HepG2 (cell line): ENCODE measurements around the gene CENPB. TPM values are rescaled to one million over a fixed set of nuclear protein-coding genes. Genes with fewer than 3 reads are reported as not detected.

Experiments
- BCL6 ChIP-seq: IDR thresholded peaks from 2 replicates; pipeline ENCODE4 v1.6.1; 2016; ENCODE audit warnings: missing genetic modification reagents, missing compliant biosample characterization
- FLYWCH1 ChIP-seq: sonication (generic); formaldehyde crosslinking; IDR thresholded peaks from 2 replicates; pipeline ENCODE4 v1.8.1; 2023; ENCODE audit warnings: mild to moderate bottlenecking, missing genetic modification reagents
- FOXJ3 ChIP-seq: sonication (generic); formaldehyde crosslinking; IDR thresholded peaks from 2 replicates; pipeline ENCODE4 v1.4.0; 2020; ENCODE audit warnings: missing genetic modification reagents, mild to moderate bottlenecking, borderline replicate concordance
- FOXK1 ChIP-seq: sonication (generic); formaldehyde crosslinking; IDR thresholded peaks from 2 replicates; pipeline ENCODE4 v1.4.0; 2020; ENCODE audit warnings: low read depth, missing genetic modification reagents, borderline replicate concordance
- POGZ ChIP-seq: sonication (generic); formaldehyde crosslinking; IDR thresholded peaks from 2 replicates; pipeline ENCODE4 v1.4.0; 2020; ENCODE audit warnings: mild to moderate bottlenecking, missing genetic modification reagents
- PTBP1 ChIP-seq: fragments of 200-400 bp; formaldehyde crosslinking; IDR thresholded peaks from 2 replicates; pipeline ENCODE4 v1.6.1; 2018; ENCODE audit warnings: low read length, low read depth; ENCODE audit not compliant: poor library complexity, severe bottlenecking
- RELA ChIP-seq: sonication (generic); formaldehyde crosslinking; IDR thresholded peaks from 2 replicates; pipeline ENCODE4 v1.4.0; 2020; ENCODE audit warnings: missing genetic modification reagents
- SMYD3 ChIP-seq: sonication (generic); formaldehyde crosslinking; IDR thresholded peaks from 2 replicates; pipeline ENCODE4 v1.8.1; 2023; ENCODE audit warnings: mild to moderate bottlenecking, missing genetic modification reagents
- SRF ChIP-seq: IDR thresholded peaks from 2 replicates; pipeline ENCODE4 v1.6.1; 2011; ENCODE audit warnings: mild to moderate bottlenecking, low read depth, low read length, moderate library complexity
- TBP ChIP-seq: sonication (generic); formaldehyde crosslinking; IDR thresholded peaks from 2 replicates; pipeline ENCODE4 v1.5.0; 2020; ENCODE audit warnings: missing genetic modification reagents
- TSC22D2 ChIP-seq: sonication (generic); formaldehyde crosslinking; IDR thresholded peaks from 2 replicates; pipeline ENCODE4 v1.5.1; 2020; ENCODE audit warnings: missing genetic modification reagents, mild to moderate bottlenecking, borderline replicate concordance
- ZNF263 ChIP-seq: sonication (generic); formaldehyde crosslinking; IDR thresholded peaks from 2 replicates; pipeline ENCODE4 v1.4.0; 2020; ENCODE audit warnings: missing genetic modification reagents
- ZNF264 ChIP-seq: sonication (generic); formaldehyde crosslinking; IDR thresholded peaks from 2 replicates; pipeline ENCODE4 v1.4.0; 2020; ENCODE audit warnings: missing genetic modification reagents
- ZNF644 ChIP-seq: IDR thresholded peaks from 2 replicates; pipeline ENCODE4 v1.6.1; 2016; ENCODE audit warnings: low read depth
- ZNF761 ChIP-seq: sonication (generic); formaldehyde crosslinking; conservative IDR thresholded peaks from 2 replicates; pipeline ENCODE4 v1.4.0; 2020; ENCODE audit warnings: mild to moderate bottlenecking, missing genetic modification reagents
- ZNF775 ChIP-seq: sonication (generic); formaldehyde crosslinking; IDR thresholded peaks from 2 replicates; pipeline ENCODE4 v1.4.0; 2020; ENCODE audit warnings: missing genetic modification reagents, mild to moderate bottlenecking, moderate library complexity, borderline replicate concordance
- polyA plus RNA-seq, 8 experiments: library from polyadenylated mRNA; depleted of rRNA in 3 of 8; stranded (reverse) in 7 of 8; unstranded in 1 of 8; fragments of >200 nt; fragmentation: Illumina TruSeq in 4 of 8; extraction: Trizol in 4 of 8; gene quantifications; 2 replicates each; pipeline versions ENCODE4 v1.2.1 to v1.2.3, GENCODE V29; 2011 to 2016; ENCODE audit warnings: low read depth in 4 of 8, missing spikeins in 1 of 8, mixed read lengths in 1 of 8; ENCODE audit not compliant: insufficient read depth in 1 of 8
- total RNA-seq, 5 experiments: library from RNA; depleted of rRNA; stranded (reverse); fragments of >200 nt; fragmentation: Illumina TruSeq; extraction: Trizol; gene quantifications; 2 replicates each; pipeline ENCODE4 v1.2.3, GENCODE V29; 2016; ENCODE audit warnings: low read depth in 1 of 5
- TF ChIP-seq, protein P1 (sequence below): sonication (generic); formaldehyde crosslinking; IDR thresholded peaks from 2 replicates; pipeline ENCODE4 v1.5.1; 2020; ENCODE audit warnings: missing genetic modification reagents, mild to moderate bottlenecking, borderline replicate concordance
- TF ChIP-seq, protein P2 (sequence below): IDR thresholded peaks from 2 replicates; pipeline ENCODE4 v1.6.1; 2016; ENCODE audit warnings: low read depth, borderline replicate concordance
- TF ChIP-seq, protein P3 (sequence below): IDR thresholded peaks from 2 replicates; pipeline ENCODE4 v1.6.1; 2018; ENCODE audit warnings: missing genetic modification reagents

The CENPB gene
- total and polyA plus RNA-seq, 2 of the 13 experiments (the other 11 are each of a cell fraction or from before 2014, with no cell fraction given), result 10.4 to 54.5 TPM

DNA sequence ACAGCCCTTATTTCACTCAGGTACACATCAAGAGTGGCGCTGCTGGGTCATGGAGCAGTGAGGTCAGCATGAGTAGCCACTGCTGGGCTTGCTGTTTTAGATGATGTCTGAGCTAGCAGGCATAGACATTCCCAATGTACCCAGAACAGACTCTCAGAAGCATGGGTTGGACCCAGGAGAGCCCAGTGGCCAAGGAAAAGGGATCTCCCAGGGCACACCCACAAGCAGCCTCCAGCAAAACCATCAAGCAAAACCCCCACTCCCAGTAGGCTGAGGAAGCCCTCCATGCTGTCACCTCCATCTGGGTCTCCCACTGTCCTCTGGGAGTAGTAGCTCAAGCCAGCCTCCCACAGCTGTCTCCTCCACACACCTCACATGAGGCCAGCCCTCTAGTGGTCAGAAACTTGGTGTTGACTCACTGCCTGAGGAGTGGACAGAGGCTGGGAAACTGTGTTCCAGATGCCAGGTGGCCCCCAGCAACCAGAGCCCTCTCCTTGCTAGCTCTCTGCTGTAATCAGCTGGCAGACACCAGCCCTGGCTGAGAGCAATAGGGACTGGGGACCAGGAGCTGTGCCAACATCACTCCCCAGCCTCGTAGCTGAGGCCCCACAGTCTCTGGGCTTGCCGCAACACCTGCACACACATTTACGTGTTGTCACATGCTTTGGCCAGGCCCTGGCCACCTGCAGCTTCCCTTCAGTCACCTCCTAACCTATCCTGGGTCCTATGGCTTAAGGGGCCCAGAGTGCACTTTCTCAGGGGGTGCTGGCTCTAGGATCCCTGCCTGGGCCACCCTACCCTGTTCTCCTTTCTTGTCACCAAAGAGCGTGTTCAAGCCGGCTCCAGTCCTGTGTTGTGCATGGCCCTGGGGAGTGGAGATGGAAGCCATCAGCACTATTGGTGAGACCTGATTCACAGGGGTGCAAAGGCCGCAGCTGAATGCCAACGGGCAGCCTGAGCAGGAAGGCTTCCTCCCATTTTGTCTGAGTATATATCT lies 31.9 kb upstream of the CENPB start (continued):
- TF ChIP-seq, protein P1, sequence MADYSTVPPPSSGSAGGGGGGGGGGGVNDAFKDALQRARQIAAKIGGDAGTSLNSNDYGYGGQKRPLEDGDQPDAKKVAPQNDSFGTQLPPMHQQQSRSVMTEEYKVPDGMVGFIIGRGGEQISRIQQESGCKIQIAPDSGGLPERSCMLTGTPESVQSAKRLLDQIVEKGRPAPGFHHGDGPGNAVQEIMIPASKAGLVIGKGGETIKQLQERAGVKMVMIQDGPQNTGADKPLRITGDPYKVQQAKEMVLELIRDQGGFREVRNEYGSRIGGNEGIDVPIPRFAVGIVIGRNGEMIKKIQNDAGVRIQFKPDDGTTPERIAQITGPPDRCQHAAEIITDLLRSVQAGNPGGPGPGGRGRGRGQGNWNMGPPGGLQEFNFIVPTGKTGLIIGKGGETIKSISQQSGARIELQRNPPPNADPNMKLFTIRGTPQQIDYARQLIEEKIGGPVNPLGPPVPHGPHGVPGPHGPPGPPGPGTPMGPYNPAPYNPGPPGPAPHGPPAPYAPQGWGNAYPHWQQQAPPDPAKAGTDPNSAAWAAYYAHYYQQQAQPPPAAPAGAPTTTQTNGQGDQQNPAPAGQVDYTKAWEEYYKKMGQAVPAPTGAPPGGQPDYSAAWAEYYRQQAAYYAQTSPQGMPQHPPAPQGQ (CRISPR knock-in tag), result no peak
- TF ChIP-seq, protein P2, sequence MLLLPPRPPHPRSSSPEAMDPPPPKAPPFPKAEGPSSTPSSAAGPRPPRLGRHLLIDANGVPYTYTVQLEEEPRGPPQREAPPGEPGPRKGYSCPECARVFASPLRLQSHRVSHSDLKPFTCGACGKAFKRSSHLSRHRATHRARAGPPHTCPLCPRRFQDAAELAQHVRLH, result peak; percentile 95; the same call in 1 of the 2 replicates
- TF ChIP-seq POGZ, result peak; percentile 65
- TF ChIP-seq RELA (CRISPR knock-in tag), result no peak
- 0 out of 2 replicates have a peak, but pooled peaks have one; percentile 58 for TF ChIP-seq SMYD3
- no peak for TF ChIP-seq FLYWCH1 (CRISPR knock-in tag)
- TF ChIP-seq FOXK1 (CRISPR knock-in tag), result peak; percentile 85; the same call in 1 of the 2 replicates
- TF ChIP-seq SRF, result no peak
- peak; percentile 66 for TF ChIP-seq PTBP1
- TF ChIP-seq BCL6 (CRISPR knock-in tag), result peak; percentile 44
- 0 out of 2 replicates have a peak, but pooled peaks have one; percentile 74 for TF ChIP-seq ZNF264 (CRISPR knock-in tag)
- TF ChIP-seq FOXJ3 (CRISPR knock-in tag), result no peak
- no peak for TF ChIP-seq ZNF761 (CRISPR knock-in tag)
- no peak for TF ChIP-seq TBP (CRISPR knock-in tag)
- TF ChIP-seq ZNF644 (CRISPR knock-in tag), result peak; percentile 95
- peak; percentile 62; the same call in 1 of the 2 replicates for TF ChIP-seq ZNF263 (CRISPR knock-in tag)
- TF ChIP-seq, protein P3, sequence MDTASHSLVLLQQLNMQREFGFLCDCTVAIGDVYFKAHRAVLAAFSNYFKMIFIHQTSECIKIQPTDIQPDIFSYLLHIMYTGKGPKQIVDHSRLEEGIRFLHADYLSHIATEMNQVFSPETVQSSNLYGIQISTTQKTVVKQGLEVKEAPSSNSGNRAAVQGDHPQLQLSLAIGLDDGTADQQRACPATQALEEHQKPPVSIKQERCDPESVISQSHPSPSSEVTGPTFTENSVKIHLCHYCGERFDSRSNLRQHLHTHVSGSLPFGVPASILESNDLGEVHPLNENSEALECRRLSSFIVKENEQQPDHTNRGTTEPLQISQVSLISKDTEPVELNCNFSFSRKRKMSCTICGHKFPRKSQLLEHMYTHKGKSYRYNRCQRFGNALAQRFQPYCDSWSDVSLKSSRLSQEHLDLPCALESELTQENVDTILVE, result peak; percentile 70
- TF ChIP-seq ZNF775 (CRISPR knock-in tag), result no peak
- peak; percentile 77; the same call in 1 of the 2 replicates for TF ChIP-seq TSC22D2
